Thyroid gland (tissue), 4 donors: ENCODE measurements around the gene GRM8.

Experiments
- POLR2A ChIP-seq, 2 donors: fragments of 450-650 bp; IDR thresholded peaks; one replicate each; pipeline ENCODE4 v1.6.1; 2017; ENCODE audit warnings: antibody characterized with exemption in 2 of 2, mild to moderate bottlenecking in 2 of 2, moderate library complexity in 1 of 2
- TF ChIP-seq, protein P1 (sequence below), 6 experiments: fragments of 200-600 bp in 3 of 6; fragments of 450-650 bp in 3 of 6; sonication (generic) in 3 of 6; IDR thresholded peaks; one replicate each; pipeline ENCODE4 v1.5.1; 2016 to 2019; ENCODE audit warnings: antibody characterized with exemption in 6 of 6, mild to moderate bottlenecking in 2 of 6, inconsistent platforms in 1 of 6, moderate library complexity in 1 of 6

DNA sequence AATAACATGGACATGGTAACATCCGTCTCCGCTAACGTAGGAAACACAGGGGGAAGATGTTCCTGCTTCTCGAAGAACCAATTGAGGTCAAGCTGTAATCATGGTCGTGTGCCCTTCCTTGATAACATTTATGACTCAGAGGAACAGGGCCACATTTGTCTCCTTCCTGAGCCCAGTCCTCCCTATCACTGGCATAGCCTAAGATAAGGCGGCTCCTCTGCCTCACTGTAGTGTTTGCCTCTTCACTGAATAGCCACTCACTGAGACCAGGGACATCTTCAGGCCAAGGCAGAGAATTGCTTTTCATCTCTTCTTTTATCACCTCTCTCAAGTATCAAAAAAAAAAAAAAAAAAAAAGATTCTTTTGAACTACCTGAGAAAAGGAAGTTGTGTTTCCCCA lies 5.4 kb upstream of the GRM8 start:
- TF ChIP-seq POLR2A (IDR thresholded peaks at IDR 0.05) = no peak
- TF ChIP-seq, protein P1, sequence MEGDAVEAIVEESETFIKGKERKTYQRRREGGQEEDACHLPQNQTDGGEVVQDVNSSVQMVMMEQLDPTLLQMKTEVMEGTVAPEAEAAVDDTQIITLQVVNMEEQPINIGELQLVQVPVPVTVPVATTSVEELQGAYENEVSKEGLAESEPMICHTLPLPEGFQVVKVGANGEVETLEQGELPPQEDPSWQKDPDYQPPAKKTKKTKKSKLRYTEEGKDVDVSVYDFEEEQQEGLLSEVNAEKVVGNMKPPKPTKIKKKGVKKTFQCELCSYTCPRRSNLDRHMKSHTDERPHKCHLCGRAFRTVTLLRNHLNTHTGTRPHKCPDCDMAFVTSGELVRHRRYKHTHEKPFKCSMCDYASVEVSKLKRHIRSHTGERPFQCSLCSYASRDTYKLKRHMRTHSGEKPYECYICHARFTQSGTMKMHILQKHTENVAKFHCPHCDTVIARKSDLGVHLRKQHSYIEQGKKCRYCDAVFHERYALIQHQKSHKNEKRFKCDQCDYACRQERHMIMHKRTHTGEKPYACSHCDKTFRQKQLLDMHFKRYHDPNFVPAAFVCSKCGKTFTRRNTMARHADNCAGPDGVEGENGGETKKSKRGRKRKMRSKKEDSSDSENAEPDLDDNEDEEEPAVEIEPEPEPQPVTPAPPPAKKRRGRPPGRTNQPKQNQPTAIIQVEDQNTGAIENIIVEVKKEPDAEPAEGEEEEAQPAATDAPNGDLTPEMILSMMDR (IDR thresholded peaks at IDR 0.05) = no peak
